NB4 (cell line): ENCODE measurements around the gene OTX2.

ENCODE experiments used
- CTCF ChIP-seq: IDR thresholded peaks from one replicate; pipeline ENCODE4 v1.5.1; 2012; ENCODE audit warnings: low read depth, low read length
- MYC ChIP-seq: IDR thresholded peaks from 2 replicates; pipeline ENCODE4 v1.6.1; 2011; ENCODE audit warnings: low read depth, low read length

GRCh38 chr14:56846970-56847930 lies 37.0 kb upstream of the OTX2 start:
- TF ChIP-seq MYC (no peak), CTCF (no peak)
